HTERT RPE-1 (cell line): ENCODE data around the gene GOLT1A.

Experiments used
- in situ Hi-C: fragments of 300-500 bp; cut with MboI; formaldehyde crosslinking; loops from 4 replicates; pipeline ENCODE4 v1.14.3; 2020; ENCODE audit warnings: low sequenced_read_pairs

The GOLT1A gene, protein sequence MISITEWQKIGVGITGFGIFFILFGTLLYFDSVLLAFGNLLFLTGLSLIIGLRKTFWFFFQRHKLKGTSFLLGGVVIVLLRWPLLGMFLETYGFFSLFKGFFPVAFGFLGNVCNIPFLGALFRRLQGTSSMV

DNA sequence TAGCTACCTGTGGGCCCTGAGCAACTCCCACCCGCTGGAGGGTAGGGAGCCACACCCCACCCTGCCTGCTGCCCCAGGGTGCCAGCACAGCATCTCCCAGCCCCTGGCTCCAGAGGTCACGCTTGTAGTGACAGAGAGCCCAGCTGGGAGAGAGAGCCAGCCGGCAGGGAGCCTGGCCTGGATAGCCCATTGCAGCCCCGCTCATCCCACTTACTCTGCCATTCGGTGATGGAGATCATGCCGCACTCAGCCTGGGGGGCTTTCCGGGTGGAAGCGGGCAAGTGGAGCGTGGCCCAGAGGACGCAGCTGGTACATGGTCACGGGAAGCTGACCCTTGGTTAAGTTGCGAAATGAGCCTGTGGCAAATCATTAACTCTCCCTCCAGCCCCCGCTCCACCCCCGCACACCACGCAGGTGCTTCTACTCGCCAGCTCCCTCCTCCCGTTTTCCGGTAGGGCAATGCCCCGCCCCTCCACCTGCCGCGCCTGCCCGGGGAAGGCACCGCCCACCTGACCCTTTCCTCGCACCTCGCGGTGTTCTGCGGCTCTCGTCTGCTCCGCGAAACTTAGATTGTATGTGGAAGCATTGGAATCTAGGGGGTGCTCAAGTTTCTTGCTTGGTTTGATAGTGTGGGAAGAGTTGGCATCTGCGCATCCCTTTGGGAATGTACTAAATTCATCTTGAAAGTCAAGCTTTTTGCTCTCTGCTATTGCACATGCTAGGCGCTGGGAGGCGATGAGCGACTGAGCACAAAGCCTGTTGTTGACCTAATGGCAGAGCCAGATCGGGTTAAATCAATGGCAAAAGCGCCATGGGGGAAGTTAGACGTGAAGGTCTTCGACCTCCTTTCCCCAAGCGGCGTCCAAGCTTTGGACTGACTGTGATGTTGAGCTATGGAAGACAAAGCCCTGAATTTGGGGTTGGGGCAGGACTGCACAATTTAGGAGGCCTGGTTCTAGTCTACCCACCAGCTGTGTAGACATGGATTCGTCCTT lies at the start of gene GOLT1A:
Gene GOLT1A, minus strand, starts transcription at position 321 of the 995 bp plus-strand sequence. Its CDS starts 82 bp downstream, at position 239.
- in situ Hi-C loops = no loop called here

DNA sequence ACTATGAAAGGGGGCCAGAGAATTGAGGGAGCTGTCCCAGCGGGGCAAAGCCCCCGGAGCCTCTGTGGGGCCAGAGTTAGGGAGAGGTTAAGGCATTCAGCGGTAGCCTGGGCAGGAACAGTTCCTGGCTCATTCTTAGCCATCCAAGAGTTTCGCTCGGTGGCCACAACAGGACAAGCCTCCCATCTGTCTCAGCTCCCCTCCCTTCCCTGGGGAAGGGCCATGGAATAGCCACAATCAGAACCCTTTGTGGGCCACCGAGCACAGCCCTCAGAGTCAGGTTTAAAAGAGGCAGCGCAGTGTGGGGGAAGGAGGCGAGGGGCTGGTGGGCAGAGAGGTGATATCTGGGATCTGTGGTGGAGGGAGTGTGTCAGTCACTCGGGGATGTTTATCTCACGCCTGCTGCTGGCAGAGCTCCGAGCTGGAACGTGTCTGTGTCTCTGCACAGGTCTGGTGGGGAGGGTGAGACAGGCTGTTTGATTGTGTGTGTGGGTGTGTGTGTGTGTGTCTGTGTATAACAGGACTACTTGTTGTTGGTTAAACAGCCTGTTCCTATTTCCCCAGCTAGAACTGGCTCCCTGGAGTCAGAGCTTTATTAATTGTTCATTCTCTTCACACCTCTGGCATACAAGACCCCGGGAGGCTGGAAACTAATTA lies 49.6 kb upstream of the GOLT1A start:
- in situ Hi-C loops = no loop called here

DNA sequence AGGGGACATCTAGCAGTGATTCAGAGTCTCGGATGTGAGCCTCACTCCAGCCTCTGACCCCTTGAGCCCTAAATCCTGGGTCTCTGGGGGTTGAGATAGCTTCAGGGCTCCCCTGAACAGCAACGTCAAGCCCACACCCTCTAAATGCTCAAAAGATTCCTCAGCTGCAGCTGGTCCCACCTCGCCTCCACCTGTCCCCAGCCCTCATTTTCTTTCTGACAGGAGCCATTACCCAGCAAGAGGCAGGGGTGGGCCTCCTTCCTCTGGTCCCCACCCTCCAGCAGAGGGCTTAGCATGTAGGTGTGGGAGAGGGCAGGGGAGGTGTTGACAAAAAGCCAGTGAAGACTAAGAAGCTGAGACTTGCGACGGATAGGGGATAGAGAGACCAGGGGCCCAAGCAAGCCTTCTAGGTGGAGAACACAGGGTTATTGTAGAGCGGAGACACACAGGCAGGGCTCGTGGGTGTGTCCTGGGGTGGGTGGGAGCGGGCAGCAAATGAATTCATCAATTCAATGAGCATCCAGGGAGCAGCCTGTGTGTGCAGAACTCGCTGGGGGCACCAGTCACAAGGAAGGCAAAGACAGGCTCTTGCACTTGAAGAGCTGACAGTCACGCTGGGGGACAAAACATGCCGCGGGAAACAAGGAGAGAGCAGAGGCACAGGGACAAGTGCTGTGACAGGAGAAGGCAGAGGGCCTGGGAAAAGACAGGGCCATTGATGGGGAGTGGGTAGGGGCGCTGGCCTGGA lies 48.9 kb upstream of the GOLT1A start:
- in situ Hi-C loops = no loop called here

DNA sequence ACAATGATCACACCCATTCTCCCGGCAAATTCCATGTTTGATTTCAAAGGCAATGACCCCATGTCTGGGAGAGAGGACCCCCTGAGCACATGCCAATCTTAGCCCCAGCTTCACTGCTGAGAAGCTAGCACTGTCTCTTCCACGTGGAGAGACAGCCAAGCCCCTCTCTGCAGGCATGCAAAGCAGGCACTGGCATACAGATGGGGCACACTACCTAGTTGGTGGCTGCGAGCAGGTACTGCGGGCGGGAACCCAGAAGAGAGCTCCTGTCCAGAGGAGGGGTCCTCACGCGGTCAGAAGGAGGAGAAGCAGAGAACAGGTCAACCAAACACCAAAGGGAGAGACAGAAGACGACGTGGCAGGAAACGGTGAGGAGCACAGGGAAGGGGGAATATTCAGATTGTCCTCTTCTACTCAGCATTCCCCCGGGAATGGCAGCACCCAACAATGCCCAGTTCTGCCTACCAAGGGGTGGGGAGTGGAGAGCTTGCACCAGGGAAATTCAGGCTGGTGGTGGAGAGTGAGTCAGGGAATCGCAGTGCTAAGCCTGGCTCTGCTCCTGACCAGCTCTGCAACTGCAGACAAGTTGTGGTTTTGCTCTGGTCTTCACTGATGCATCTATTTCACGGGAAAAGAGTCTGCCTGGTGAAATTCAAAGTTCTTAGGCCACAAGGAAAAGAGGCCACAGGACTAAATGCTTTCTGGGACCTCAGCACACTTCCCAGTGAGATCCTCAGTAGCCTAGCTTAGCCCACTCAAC lies 48.1 kb upstream of the GOLT1A start:
- in situ Hi-C loops = no loop called here

DNA sequence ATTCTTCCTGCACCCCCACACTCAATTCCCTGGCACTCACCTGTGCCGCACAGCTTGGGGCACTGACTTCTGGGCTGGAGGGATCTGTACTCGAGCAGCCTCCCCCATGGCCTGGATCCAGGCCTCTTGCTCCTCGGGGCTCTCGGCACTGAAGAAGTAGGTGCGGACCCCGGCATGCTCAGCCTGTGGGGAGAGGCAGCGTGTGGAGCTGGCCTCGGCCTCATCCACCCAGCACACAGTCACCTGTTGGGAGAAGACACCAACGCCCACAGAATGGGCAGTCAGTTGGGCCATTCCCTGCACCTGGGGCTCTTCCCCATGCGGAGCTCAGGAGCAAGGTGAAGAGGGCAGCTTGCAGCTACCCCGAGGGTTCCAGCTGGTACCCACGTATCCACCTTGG lies 47.5 kb upstream of the GOLT1A start:
- in situ Hi-C loops = no loop called here

DNA sequence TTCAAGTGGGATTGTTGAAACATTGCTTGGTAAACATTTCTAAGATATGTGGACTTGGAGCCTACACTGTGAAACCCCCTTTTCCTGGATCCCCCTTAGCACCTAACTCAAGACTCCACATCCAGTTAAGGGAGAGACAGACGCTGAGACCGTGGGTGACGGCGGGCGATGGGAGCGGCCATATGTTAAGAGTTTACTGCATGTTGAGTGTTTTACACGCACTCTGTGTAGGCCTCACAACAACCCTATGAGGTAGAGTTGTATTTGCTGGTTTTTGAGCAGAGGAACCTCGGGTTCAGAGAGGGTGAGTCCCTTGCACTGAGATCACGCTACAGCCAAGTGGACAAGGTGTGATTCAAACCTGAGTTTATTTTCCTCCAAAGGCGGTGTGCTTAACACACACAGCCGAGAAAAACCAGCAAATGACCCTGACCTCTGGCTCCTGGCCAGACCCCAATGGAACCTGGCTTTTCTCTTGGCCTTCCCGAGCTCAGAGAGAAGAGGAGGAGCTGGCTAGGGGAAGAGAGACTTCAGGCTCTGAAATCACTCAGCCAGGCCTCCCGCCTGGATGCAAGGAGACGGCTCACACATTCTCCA lies 46.9 kb upstream of the GOLT1A start:
- in situ Hi-C loops = no loop called here

DNA sequence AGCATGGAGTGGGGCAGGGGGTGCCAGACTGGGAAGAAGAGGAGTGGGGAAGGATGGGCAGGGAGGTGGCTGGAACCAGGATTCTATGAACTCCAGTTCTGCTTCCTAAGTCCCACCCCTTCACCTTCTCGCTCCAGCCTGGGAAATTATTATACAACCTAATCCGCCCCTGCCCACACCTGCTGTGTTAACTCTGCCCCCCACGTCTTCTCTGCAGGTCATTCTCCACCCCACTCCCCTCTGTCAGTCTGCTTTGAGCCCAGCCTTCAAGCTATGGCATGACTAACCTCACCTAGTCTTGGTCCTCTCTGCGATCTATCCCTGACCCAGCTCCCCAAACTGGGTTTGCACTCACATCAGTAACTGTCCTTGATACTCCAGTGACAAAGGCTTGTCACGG lies 46.0 kb upstream of the GOLT1A start:
- in situ Hi-C loops = no loop called here

DNA sequence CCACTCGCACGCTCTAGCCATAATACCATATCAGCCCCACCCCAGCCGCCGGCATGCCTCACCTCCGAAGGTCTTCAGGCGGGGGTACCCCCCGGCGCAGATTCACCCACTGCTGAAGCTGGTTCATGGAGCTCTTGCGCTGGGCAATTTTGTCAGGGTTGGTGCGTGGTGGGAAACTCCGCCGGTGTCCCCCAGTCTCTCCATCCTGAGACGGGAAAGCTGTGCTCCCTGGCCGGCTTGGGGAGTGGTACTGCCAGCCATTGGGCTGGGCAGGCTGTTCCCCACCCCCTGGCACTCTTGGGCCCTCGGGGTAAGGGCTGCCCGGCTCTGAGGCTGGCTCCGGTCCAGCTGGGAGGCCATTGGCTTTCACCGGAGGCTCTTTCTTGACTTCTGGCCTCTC lies 45.4 kb upstream of the GOLT1A start:
- in situ Hi-C loops = no loop called here

DNA sequence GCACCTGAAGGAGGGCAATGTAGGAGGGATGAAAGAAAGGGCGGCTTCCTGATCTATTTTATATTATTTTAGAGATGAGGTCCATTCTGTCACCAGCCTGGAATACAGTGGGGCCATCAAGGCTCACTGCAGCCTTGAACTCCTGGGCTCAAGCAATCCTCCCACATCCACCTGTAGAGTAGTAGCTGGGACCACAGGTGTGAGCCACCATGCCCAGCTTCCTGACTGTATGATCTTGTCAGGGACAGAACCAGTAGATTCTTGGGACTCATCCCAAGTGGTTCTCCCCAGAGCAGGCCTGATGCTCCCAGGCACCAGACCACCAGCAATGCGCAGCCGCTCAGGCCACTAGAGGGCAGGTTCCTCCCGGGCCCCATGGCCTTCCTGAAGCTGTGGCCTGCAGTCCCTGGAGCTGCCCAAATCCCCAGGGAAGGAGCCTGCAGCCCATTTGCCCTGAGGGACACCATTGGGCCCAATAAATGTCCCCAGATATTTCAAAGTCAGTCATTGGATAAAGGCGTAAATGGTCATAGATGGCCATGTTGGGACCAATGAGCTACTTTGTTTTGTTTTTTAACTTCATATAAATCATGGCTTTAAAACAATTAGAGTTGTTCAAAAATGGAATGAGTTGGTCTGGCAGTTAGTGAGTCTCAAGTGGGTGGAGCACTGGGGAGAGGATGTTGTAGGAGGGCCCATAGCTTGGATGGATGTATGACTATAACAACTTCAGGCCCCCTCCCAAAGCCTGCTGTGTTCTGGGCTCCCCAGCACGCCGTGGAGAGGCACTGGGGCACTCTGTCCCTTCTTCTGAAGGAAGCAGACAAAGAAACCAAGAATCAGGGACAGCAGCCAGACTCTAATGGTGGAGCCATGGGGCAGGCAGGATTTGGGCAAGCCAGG lies 44.7 kb upstream of the GOLT1A start:
- in situ Hi-C loops = no loop called here

DNA sequence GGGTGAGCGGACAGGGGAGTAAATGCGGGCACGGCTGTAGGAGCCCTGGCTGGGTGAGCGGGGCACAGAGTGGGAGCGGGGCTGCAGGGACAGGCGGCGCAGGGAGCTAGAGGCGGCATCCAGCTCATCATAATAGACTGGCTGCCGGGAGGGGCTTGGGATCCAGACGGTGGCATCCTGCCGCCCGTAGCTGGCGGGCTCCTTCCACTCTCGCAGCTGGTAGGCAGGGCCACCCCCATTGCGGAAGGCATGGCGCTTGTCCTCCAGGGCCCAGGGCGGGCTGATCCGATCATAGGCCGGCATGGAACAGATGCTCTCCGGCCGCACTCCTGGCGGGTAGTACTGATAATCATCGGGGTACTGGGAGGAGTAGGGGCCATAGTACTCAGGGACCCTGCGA lies 43.7 kb upstream of the GOLT1A start:
- in situ Hi-C loops = no loop called here

DNA sequence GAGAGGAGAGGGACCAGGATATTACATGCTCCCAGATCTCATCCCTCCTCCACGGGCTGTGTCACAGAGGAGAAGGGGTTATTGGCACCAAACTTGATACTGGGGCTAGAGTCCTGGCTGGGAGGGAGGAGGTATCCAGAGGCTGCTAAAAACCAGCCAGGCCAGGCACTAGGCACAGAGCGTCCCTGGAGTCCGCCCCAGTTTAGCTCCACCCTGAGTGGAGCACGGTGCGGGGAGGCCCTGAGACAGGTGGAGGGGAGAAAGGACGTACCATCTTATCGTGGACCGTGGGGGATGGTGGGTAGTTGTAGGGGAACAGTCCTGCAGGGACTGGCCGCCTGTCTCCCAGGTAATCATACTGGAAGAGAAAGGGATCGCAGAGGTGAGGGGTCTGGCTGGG lies 42.7 kb upstream of the GOLT1A start:
- in situ Hi-C loops = no loop called here

DNA sequence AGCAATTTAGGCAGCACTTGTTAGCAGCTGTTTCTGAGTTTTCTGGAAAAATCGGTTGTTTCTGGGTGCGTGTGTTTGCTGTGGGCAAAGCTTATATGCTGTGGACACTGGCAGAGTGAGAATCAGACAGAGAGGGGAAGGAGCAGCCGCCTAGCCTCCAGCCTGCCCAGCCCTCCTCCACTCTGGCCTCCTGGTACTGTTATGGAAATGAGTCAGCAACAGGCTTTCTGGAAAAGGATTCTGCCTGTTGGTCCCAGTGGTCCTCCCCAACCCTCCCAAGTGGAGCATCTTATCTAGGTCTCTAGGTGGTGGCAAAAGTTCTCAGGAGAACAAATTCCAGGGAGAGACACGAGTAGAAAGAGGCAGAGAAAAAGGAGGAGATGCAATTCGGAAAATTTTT lies 42.2 kb upstream of the GOLT1A start:
- in situ Hi-C loops = no loop called here

DNA sequence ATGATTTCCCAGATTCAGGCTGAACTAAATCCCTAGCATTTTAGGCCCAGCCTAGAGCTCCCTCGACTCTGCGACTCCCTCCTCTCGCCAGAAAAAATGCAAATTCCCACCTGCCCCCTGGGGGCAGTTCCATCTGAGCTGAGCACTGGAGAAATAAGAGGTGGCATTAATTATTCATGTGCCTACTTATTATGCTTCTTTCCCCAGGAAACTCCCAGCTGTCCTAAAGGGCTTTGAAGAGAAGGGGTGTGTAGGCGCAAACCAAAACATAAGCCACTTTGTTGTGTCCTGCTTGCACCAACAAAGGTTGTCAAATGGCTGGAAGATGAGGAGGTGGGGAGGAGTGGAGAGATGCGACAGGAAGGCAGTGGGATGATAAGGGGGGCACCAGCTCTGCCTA lies 41.4 kb upstream of the GOLT1A start:
- in situ Hi-C loops = no loop called here

DNA sequence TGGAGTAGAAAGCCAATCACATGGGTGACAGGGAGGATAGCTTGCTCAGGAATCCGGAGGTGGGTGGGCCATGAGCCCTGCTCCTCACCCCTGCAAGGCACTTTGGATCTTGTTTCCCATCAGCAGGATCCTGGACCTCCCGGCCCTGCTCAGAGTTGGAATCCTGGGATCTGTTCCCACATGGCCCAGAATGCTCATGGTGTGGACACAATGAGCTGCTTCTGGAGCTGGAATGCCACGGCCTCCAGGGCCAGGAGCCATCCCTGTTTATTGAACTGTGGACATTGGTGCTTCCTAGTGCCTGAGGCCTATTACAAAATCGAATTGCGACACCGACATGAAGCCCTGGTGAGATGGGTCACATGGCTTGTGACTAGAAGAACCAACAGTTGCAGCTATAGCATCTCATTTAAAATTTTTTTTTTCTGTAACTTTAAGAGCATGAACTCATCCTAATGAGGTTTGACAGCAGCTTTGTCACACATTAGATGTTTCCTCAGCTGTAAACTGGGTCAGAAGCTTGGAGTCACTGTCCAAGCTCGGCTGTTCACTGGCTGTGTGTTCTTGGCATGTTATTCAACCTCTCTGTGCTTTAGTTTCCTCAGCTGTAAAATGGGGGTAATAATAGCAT lies 40.4 kb upstream of the GOLT1A start:
- in situ Hi-C loops = no loop called here

DNA sequence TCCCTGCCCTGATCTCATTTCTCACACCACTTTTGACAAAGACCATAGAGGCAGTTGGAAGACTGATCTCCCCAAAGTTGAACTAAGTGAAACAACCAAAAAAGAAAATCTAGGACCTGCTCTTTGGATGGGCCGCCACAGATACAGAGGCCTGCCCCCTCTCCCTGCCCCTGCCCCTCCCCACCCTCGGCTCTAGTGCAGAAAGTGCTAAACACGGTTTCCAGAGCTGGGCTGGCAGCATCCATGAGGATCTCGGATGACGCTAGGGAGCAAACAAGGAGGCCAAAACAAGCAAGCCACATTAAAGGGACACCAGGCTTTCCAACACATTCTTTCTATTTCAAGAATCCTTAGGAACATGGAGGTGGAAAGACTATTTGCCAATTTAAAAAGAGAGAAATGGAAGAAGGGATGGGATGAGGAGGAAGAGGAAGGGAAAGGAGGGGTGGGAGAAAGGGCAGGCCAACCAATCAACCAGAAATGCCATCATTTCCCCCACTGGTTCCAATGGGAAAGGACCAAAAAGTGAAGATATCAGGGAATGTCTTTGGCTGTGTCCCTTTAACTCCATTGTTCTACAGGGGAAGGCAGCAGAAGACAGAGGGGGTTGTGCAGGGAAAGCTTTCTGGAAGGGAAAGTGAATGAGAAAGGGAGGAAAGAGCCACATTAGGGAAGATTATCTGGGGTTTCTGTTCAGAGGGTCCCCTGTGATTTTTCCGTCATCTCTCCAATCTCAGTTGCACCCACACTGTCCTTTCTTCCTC lies 38.3 kb upstream of the GOLT1A start:
- in situ Hi-C loops = no loop called here

DNA sequence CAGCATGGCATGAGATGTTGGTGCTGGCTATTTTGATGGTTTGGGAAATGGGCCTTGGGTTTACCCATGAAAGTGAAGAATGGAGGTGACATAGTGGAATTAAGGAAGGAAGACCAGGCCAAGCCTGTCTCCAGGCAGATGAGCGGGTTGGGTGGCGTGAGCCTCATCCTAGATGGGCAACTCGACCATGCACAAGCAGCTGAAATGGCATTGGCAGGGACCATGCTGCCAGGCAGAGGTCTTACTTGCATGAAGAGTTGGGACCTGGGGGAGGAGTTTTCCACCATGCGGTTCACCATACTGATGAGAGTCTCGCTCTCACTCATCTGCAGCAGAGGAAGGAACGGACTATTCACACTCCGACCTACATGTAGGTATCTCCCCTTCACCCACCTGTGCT lies 37.5 kb upstream of the GOLT1A start:
- in situ Hi-C loops = no loop called here

DNA sequence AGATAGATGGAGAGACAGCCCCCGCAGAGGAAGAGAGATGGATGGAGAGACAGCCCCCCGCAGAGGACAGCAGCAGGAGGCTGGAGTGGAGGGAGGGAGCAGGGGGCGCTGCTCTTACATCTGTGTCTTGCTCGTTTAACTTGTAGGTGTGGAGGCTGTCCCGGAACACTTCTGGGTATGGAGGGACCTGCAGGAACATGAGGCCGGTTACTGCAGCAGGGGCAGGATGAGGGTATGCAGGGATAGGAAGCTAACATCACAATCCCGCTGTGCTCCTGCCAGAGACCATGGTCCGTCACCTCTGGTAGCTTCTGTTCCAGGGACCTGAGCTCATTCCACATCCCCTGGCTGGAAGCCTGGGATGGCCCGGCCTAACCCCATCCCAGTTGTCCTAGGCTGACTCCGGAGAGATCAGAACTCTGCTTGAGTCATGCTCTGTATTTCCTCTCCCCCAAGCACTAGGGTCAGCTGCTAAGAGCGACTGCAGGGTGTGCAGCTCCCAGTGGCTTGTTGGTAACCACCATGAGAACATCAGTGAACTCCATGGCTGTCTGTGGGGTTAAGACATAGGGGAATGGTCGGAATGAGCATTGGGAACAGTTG lies 36.7 kb upstream of the GOLT1A start:
- in situ Hi-C loops = no loop called here
